CD4-positive, alpha-beta memory T cell (primary cell): ENCODE data around the gene SV2B. TPM values are rescaled to one million over a fixed set of nuclear protein-coding genes. Genes with fewer than 3 reads are reported as not detected.

Source experiments
- CTCF ChIA-PET: fragments of 350-600 bp; sonication (Branson Sonifier 250); formaldehyde crosslinking; loops from one replicate; lab custom pipeline; 2021; ENCODE audit warnings: inconsistent platforms; ENCODE audit not compliant: partially characterized antibody; lab: Charles Lee
- POLR2A ChIA-PET: fragments of 350-600 bp; sonication (Branson Sonifier 250); formaldehyde crosslinking; loops from one replicate; lab custom pipeline; 2021; ENCODE audit not compliant: partially characterized antibody; lab: Charles Lee
- DNase-seq, 5 donors: peaks; one replicate each; pipeline versions ENCODE4 v3.0.0 to v3.0.0-alpha.2; 2020 to 2022; ENCODE audit warnings: mixed read lengths in 1 of 5
- H3K27ac ChIP-seq: one replicate; pipeline ENCODE4 v1.7.0; 2013; ENCODE audit warnings: low read depth, low read length
- H3K27me3 ChIP-seq: 2 replicates; pipeline ENCODE4 v1.7.0; 2013; ENCODE audit warnings: mild to moderate bottlenecking, low read length, moderate library complexity; ENCODE audit not compliant: insufficient read depth
- H3K36me3 ChIP-seq: 2 replicates; pipeline ENCODE4 v1.7.0; 2013; ENCODE audit warnings: mild to moderate bottlenecking, low read length, moderate library complexity; ENCODE audit not compliant: insufficient read depth
- H3K4me1 ChIP-seq: 2 replicates; pipeline ENCODE4 v1.7.0; 2013; ENCODE audit warnings: mild to moderate bottlenecking, low read length, moderate library complexity; ENCODE audit not compliant: insufficient read depth
- H3K4me3 ChIP-seq, 2 donors: one replicate each; pipeline ENCODE4 v1.7.0; 2013; ENCODE audit warnings: low read length in 2 of 2, mild to moderate bottlenecking in 1 of 2
- H3K9me3 ChIP-seq, 2 donors: one replicate each; pipeline ENCODE4 v1.7.0; 2013; ENCODE audit warnings: low read length in 2 of 2, control low read depth in 1 of 2; ENCODE audit not compliant: control insufficient read depth in 1 of 2
- H3K27ac Mint-ChIP-seq, 7 donors: one replicate each; pipeline ENCODE4 v1.8.0; 2020 to 2021; ENCODE audit warnings: mixed read lengths in 7 of 7, mild to moderate bottlenecking in 6 of 7, inconsistent platforms in 3 of 7, moderate library complexity in 3 of 7
- H3K27me3 Mint-ChIP-seq, 2 donors: one replicate each; pipeline ENCODE4 v1.8.0; 2020 to 2021; ENCODE audit warnings: mixed read lengths in 2 of 2
- H3K36me3 Mint-ChIP-seq, 2 donors: one replicate each; pipeline ENCODE4 v1.8.0; 2020 to 2021; ENCODE audit warnings: mixed read lengths in 2 of 2, inconsistent platforms in 1 of 2, mild to moderate bottlenecking in 1 of 2
- H3K4me1 Mint-ChIP-seq, 4 donors: one replicate each; pipeline ENCODE4 v1.8.0; 2020 to 2021; ENCODE audit warnings: mixed read lengths in 4 of 4, mild to moderate bottlenecking in 1 of 4
- H3K4me3 Mint-ChIP-seq, 8 donors: one replicate each; pipeline ENCODE4 v1.8.0; 2020 to 2021; ENCODE audit warnings: mixed read lengths in 8 of 8, mild to moderate bottlenecking in 7 of 8, moderate library complexity in 6 of 8, inconsistent platforms in 3 of 8
- H3K9me3 Mint-ChIP-seq, 8 donors: one replicate each; pipeline ENCODE4 v1.8.0; 2020 to 2021; ENCODE audit warnings: mixed read lengths in 8 of 8, mild to moderate bottlenecking in 5 of 8, inconsistent platforms in 3 of 8, moderate library complexity in 1 of 8
- intact Hi-C: fragments of 100-400 bp; cut with micrococcal nuclease; formaldehyde crosslinking; loops from one replicate; pipeline ENCODE4 v1.15.1; 2023
- polyA plus RNA-seq, 2 donors: library from polyadenylated mRNA; unstranded; fragments of 300-500 nt; fragmentation: Illumina TruSeq; gene quantifications; one replicate each; pipeline ENCODE4 v1.2.3, GENCODE V29; 2021
- total RNA-seq, 2 experiments: library from RNA; stranded (reverse); gene quantifications; one replicate each; pipeline ENCODE4 v1.2.3, GENCODE V29; 2021

Gene SV2B
- total and polyA plus RNA-seq, 4 experiments from 2014 or later = 0.03 TPM; not detected in 3

DNA sequence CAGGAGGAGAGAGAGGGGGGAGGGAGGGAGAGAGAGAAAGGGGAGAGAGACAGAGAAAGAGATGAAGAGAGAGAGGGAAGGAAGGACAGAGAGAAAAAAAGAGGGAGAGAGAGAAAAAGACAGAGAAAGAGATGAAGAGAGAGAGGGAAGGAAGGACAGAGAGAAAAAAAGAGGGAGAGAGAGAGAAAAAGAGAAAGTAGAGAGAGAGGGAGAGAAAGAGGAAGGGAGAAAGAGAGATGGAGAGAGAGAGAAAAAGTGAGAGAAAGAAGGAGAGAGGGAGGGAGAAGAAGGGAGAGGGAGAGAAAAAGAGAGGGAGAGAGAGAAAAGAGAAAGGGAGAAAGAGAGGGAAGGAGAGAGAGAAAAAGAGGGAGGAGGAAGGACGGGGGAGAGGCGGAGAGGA is 204.2 kb downstream of the SV2B start:
- no peak for DNase-seq
- no peaks in the 10 kb centered on the region for H3K9me3 ChIP-seq
- Mint-ChIP-seq H3K4me3 (no peak overlapping the region), H3K27me3 (peaks cover 2 to 4% of the 10 kb centered on the region in 2 donors), H3K36me3 (no peaks in the 10 kb centered on the region), H3K9me3 (no peaks in the 10 kb centered on the region), H3K4me1 (peaks cover 28 to 59% (median 44%) of the 10 kb centered on the region in 4 donors), H3K27ac (no peak overlapping the region)
- H3K36me3 ChIP-seq = no peaks in the 10 kb centered on the region
- ChIA-PET POLR2A (interaction anchor here (0.7 kb wide), 1 partner anchor 636 kb away, joined by 3 read pairs; no protein-coding TSS in a partner anchor), CTCF (interaction anchor here (0.7 to 5.1 kb wide), 10 partner anchors 13 to 778 kb away, joined by 3 to 48 read pairs (median 5); no protein-coding TSS in a partner anchor)
- H3K27ac ChIP-seq = no peak overlapping the region
- no peak overlapping the region for H3K4me3 ChIP-seq
- peaks cover 61% of the 10 kb centered on the region for H3K4me1 ChIP-seq
- no peaks in the 10 kb centered on the region for H3K27me3 ChIP-seq
- intact Hi-C loops = loop anchor here (10.0 kb wide), 1 partner anchor 121 kb away; no protein-coding TSS in a partner anchor

DNA sequence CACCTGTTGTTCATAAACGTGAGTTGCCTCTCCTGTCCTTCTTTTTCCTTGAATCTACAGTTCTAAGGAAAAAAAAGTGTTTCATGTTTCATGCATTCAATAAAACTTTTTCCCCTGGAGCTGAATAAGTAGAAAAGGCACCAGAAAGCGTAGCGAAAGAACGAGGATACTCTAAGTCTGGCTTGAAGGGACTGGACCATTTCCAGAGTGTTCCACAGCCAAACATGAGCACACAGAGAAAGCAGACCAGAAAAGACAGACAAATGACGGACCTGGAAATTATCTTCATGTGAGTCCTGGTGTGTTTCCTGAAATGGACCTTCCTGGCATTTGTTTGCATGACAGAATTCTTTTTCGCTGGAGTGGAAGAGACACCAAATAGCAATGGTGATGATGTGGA is 204.7 kb downstream of the SV2B start:
- no peak overlapping the region for H3K4me3 Mint-ChIP-seq
- H3K4me3 ChIP-seq = no peak overlapping the region
- no peak overlapping the region for H3K27ac ChIP-seq
- H3K27me3 ChIP-seq = no peaks in the 10 kb centered on the region
- no peaks in the 10 kb centered on the region for H3K36me3 ChIP-seq
- ChIA-PET CTCF (interaction anchor here (1.6 to 5.1 kb wide), 3 partner anchors 13 to 401 kb away, joined by 5 to 48 read pairs (median 39); no protein-coding TSS in a partner anchor), POLR2A (no interaction called here)
- H3K4me1 Mint-ChIP-seq = peaks cover 31 to 64% (median 49%) of the 10 kb centered on the region in 4 donors
- DNase-seq = no peak
- no peaks in the 10 kb centered on the region for H3K36me3 Mint-ChIP-seq
- H3K27ac Mint-ChIP-seq = no peak overlapping the region
- H3K9me3 Mint-ChIP-seq = no peaks in the 10 kb centered on the region
- H3K4me1 ChIP-seq = peaks cover 67% of the 10 kb centered on the region
- no peaks in the 10 kb centered on the region for H3K9me3 ChIP-seq
- H3K27me3 Mint-ChIP-seq = peaks cover 2 to 4% of the 10 kb centered on the region in 2 donors
- intact Hi-C loops = loop anchor here (10.0 kb wide), 1 partner anchor 120 kb away; no protein-coding TSS in a partner anchor

GRCh38 chr15:91306144-91306543 is 206.1 kb downstream of the SV2B start:
- Histone ChIP-seq H3K27ac (no peak overlapping the region), H3K4me3 (no peak overlapping the region), H3K9me3 (no peaks in the 10 kb centered on the region), H3K36me3 (no peaks in the 10 kb centered on the region), H3K4me1 (peaks cover 79% of the 10 kb centered on the region), H3K27me3 (no peaks in the 10 kb centered on the region)
- intact Hi-C loops = loop anchor here (10.0 kb wide), 1 partner anchor 119 kb away; no protein-coding TSS in a partner anchor
- Mint-ChIP-seq H3K36me3 (no peaks in the 10 kb centered on the region), H3K4me1 (peaks cover 34 to 78% (median 56%) of the 10 kb centered on the region in 4 donors), H3K27ac (no peak overlapping the region), H3K9me3 (no peaks in the 10 kb centered on the region), H3K27me3 (peaks cover 0 to 2% of the 10 kb centered on the region in 2 donors), H3K4me3 (no peak overlapping the region)
- DNase-seq = no peak
- CTCF ChIA-PET = no interaction called here
- POLR2A ChIA-PET = no interaction called here

DNA sequence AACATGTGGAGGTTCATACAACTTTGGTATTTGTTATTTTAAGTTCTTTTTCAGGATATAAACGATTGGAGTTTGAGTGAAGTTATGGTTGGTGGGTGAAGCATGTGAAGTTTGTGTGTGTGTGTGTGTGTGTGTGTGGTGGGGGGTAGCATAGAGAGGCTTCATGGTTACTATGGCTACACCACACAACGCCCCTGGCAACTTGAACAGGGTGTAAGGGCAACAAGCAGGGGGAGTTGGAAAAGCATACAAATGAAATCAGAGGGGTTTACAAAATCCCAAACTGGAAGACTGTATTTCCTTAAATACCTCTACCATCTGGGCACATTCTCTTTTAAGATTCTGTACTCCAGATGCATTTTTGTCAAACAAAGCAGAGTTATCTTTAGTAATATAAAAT is 207.5 kb downstream of the SV2B start:
- H3K27me3 ChIP-seq = no peaks in the 10 kb centered on the region
- H3K4me1 ChIP-seq = peaks cover 93% of the 10 kb centered on the region
- H3K27ac ChIP-seq = no peak overlapping the region
- no peak overlapping the region for H3K4me3 ChIP-seq
- DNase-seq = no peak
- Mint-ChIP-seq H3K4me3 (peak overlapping the region in 4 of 8 donors; percentile 5 to 75 (median 32)), H3K9me3 (no peaks in the 10 kb centered on the region), H3K36me3 (no peaks in the 10 kb centered on the region), H3K4me1 (peaks cover 45 to 92% (median 68%) of the 10 kb centered on the region in 4 donors), H3K27me3 (peaks cover 0 to 2% of the 10 kb centered on the region in 2 donors), H3K27ac (peak overlapping the region in 2 of 7 donors; percentile 28 to 74)
- ChIA-PET POLR2A (no interaction called here), CTCF (interaction anchor here (2.6 kb wide), 1 partner anchor 9 kb away, joined by 9 read pairs; no protein-coding TSS in a partner anchor)
- intact Hi-C loops = loop anchor here (10.0 kb wide), 1 partner anchor 117 kb away; no protein-coding TSS in a partner anchor
- H3K36me3 ChIP-seq = no peaks in the 10 kb centered on the region
- H3K9me3 ChIP-seq = no peaks in the 10 kb centered on the region

DNA sequence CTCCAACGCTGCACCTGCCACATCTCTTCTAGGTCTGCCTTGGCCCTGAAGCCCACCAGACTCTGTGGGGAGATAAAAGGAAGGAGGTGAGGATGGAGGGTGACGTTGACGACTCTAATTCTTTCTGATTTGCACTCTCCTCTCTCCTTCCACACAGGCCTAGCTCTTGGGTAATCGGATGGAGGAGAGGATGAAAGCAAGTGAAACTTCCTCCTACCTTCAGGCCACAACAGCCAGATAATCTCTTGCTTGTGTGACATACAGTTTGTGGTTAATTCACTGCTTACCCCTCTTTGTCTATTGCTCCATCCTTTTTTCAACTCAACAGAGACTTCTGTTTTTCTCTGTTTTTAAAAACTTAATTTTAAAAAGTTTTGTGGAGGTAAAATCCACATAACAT is 208.1 kb downstream of the SV2B start:
- Mint-ChIP-seq H3K4me3 (peak overlapping the region in 6 of 8 donors; percentile 32 to 75 (median 44)), H3K27ac (peak overlapping the region in 2 of 7 donors; percentile 43 to 65), H3K4me1 (peaks cover 47 to 92% (median 70%) of the 10 kb centered on the region in 4 donors), H3K36me3 (no peaks in the 10 kb centered on the region), H3K9me3 (no peaks in the 10 kb centered on the region), H3K27me3 (peaks cover 0 to 2% of the 10 kb centered on the region in 2 donors)
- CTCF ChIA-PET = interaction anchor here (1.1 to 2.6 kb wide), 2 partner anchors 9 to 398 kb away, joined by 3 to 9 read pairs; no protein-coding TSS in a partner anchor
- Histone ChIP-seq H3K4me3 (no peak overlapping the region), H3K27ac (no peak overlapping the region), H3K27me3 (no peaks in the 10 kb centered on the region), H3K9me3 (no peaks in the 10 kb centered on the region), H3K4me1 (peaks cover 93% of the 10 kb centered on the region), H3K36me3 (no peaks in the 10 kb centered on the region)
- DNase-seq = no peak
- intact Hi-C loops = loop anchor here (10.0 kb wide), 1 partner anchor 117 kb away; no protein-coding TSS in a partner anchor
- POLR2A ChIA-PET = no interaction called here

- Histone ChIP-seq H3K27ac (no peak overlapping the region), H3K9me3 (no peaks in the 10 kb centered on the region), H3K4me1 (peaks cover 88% of the 10 kb centered on the region), H3K27me3 (no peaks in the 10 kb centered on the region), H3K36me3 (no peaks in the 10 kb centered on the region), H3K4me3 (no peak overlapping the region)
- intact Hi-C loops = loop anchor here (10.0 kb wide), 1 partner anchor 116 kb away; no protein-coding TSS in a partner anchor
- POLR2A ChIA-PET = interaction anchor here (1.2 kb wide), 1 partner anchor 144 kb away, joined by 3 read pairs; no protein-coding TSS in a partner anchor
- Mint-ChIP-seq H3K27ac (peak overlapping the region in 3 of 7 donors; percentile 0 to 17 (median 10)), H3K36me3 (peaks cover 0 to 2% of the 10 kb centered on the region in 2 donors), H3K4me1 (peaks cover 46 to 90% (median 69%) of the 10 kb centered on the region in 4 donors), H3K9me3 (no peaks in the 10 kb centered on the region), H3K27me3 (peaks cover 0 to 2% of the 10 kb centered on the region in 2 donors), H3K4me3 (peak overlapping the region in 6 of 8 donors; percentile 9 to 55 (median 40))
- CTCF ChIA-PET = interaction anchor here (1.1 to 2.6 kb wide), 2 partner anchors 10 to 397 kb away, joined by 3 to 9 read pairs; no protein-coding TSS in a partner anchor
- DNase-seq = no peak
These were observed 208.8 kb downstream of the SV2B start for GRCh38 chr15:91308855-91309254.

GRCh38 chr15:91311986-91312385 is 211.9 kb downstream of the SV2B start:
- Mint-ChIP-seq H3K27me3 (no peaks in the 10 kb centered on the region), H3K4me1 (peaks cover 41 to 88% (median 71%) of the 10 kb centered on the region in 4 donors), H3K27ac (peak overlapping the region in 6 of 7 donors; percentile 30 to 78 (median 44)), H3K36me3 (peaks cover 0 to 2% of the 10 kb centered on the region in 2 donors), H3K9me3 (no peaks in the 10 kb centered on the region), H3K4me3 (peak overlapping the region; percentile 61 to 86 (median 70))
- Histone ChIP-seq H3K36me3 (no peaks in the 10 kb centered on the region), H3K27me3 (no peaks in the 10 kb centered on the region), H3K27ac (no peak overlapping the region), H3K9me3 (no peaks in the 10 kb centered on the region), H3K4me3 (peak overlapping the region in 1 of 2 donors; percentile 12), H3K4me1 (peaks cover 79% of the 10 kb centered on the region)
- DNase-seq = peak in 4 of 5 donors; percentile 34 to 56 (median 50)
- ChIA-PET CTCF (interaction anchor here (1.2 to 2.2 kb wide), 5 partner anchors 9 to 540 kb away, joined by 3 to 26 read pairs (median 5); no protein-coding TSS in a partner anchor), POLR2A (interaction anchor here (1.2 kb wide), 1 partner anchor 157 kb away, joined by 4 read pairs; no protein-coding TSS in a partner anchor)
- intact Hi-C loops = loop anchor here (5.0 kb wide), 1 partner anchor 160 kb away; no protein-coding TSS in a partner anchor
